ENCODE data around the gene FAM72B. TPM values are rescaled to one million over a fixed set of nuclear protein-coding genes. Genes with fewer than 3 reads are reported as not detected.
A peak's percentile ranks its signal among the peaks of the same experiment; 100 is the strongest.
"Not testable (repeated sequence)": the region's sequence is repeated elsewhere in the genome, so short reads cannot be mapped to it uniquely, and the experiment has no call there.

FAM72B gene
- 3.0 TPM for total RNA-seq
- 0.43 TPM for polyA plus RNA-seq

DNA sequence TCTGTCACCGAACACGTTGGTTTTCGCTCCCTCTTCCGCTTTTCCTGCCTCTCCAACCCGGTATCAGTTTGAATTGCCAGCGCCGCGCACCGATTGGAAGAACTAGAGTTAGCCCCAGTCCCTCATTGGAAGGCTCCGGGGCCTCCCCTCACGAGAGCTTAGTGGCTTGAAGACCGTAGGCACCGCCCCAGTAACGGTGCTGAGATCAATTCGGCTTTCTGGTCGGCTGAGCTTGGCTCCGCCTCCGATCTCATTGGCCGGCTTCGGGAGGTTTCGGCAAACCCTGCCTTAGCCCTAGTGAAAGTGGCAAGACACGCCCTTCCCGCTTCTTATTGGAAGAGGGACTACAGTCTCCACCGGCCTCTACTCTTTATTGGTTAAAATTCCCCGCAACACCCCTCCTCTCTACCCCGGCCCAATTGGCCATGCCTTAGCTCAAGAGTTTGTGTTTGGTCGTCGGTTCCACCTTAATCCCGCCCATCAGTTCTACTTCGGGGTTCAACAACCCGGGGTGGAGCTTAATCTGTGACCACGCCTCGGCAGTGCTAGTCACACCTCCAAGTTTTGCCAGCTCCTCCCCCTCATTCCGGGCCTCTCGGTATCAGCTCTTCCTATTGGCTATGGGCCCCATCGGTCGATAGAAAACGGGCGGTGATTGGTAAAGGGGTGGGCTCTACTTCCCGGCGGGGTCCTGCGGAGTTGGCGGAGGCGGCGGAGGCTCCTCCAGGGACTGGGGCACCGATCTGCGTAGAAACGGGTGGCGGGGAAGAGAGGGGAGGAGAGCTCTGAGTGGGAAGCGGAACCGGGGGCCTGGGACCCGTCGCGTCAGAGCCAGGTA lies at the start of gene FAM72B, which contains the start of gene SRGAP2C:
TSS of gene FAM72B (minus strand) at position 51 of the 838 bp plus-strand sequence. CDS start 851 bp downstream, outside the sequence.
TSS of gene SRGAP2C (plus strand) at position 686 of the 838 bp plus-strand sequence. CDS start 2,472 bp downstream, outside the sequence.
- peak; percentile 95 for DNase-seq (ENCODE audit: extremely low spot score)
- H3K4me3 ChIP-seq (ENCODE audit: low read depth, low read length); H3K4me1 ChIP-seq (ENCODE audit: insufficient read depth); H3K36me3 ChIP-seq (ENCODE audit: insufficient read depth); H3K27ac ChIP-seq (ENCODE audit: low read depth): not testable (repeated sequence)
- under 1% methylated on average over 35 of the region's 54 CpGs for whole genome bisulfite sequencing

DNA sequence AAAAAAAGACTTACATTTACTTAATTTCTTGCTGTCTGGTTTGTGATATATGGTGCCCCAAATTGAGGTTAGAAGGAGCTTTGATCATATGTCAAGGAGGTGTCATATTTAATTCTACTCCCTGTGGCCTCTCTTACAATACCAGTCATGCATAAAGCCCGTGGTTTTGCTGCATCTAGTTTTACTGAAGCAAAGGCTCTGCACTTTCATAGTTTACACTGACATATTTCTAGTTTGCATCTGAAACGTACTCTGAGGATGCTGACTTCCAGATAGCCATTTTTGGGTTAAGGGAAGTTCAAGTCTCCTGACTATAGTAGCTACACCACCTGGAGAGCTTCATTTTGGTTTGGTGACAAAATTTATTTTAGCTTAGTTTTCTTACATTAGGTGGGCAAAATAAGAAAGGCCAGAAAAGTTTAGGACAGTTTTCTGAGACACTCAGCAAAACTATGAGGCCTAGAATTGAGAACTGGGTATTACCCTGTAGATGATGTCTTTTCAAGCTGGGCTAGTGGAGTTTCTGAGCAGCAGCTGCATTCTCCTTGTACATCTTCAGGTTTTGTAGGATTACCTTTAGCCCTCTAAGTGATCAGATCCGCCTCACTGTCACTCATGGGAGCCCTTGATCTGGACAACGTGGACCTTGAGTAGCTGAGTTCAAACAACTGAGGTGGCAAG lies 48.4 kb upstream of the FAM72B start:
- not testable (repeated sequence) for DNase-seq (ENCODE audit: extremely low spot score); H3K4me3 ChIP-seq (ENCODE audit: low read depth, low read length); H3K27ac ChIP-seq (ENCODE audit: low read depth); H3K4me1 ChIP-seq (ENCODE audit: insufficient read depth); H3K36me3 ChIP-seq (ENCODE audit: insufficient read depth)
- WGBS = 40% methylated on average over 1 of the region's 4 CpGs

DNA sequence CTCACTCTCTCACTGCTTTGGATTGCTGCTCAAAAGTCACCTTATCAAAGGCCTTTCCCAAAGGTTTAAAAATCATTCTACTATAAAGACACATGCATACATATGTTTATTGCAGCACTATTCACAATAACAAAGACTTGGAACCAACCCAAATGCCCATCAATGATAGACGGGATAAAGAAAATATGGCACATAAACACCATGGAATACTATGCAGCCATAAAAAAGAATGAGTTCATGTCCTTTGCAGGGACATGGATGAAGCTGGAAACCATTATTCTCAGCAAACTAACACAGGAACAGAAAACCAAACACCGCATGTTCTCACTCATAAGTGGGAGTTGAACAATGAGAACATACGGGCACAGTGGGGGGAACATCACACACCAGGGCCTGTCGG lies 46.5 kb upstream of the FAM72B start:
- 40% methylated on average over 1 of the region's 4 CpGs for WGBS
- not testable (repeated sequence) for H3K27ac ChIP-seq (ENCODE audit: low read depth); H3K4me1 ChIP-seq (ENCODE audit: insufficient read depth); H3K36me3 ChIP-seq (ENCODE audit: insufficient read depth); H3K4me3 ChIP-seq (ENCODE audit: low read depth, low read length); DNase-seq (ENCODE audit: extremely low spot score)

DNA sequence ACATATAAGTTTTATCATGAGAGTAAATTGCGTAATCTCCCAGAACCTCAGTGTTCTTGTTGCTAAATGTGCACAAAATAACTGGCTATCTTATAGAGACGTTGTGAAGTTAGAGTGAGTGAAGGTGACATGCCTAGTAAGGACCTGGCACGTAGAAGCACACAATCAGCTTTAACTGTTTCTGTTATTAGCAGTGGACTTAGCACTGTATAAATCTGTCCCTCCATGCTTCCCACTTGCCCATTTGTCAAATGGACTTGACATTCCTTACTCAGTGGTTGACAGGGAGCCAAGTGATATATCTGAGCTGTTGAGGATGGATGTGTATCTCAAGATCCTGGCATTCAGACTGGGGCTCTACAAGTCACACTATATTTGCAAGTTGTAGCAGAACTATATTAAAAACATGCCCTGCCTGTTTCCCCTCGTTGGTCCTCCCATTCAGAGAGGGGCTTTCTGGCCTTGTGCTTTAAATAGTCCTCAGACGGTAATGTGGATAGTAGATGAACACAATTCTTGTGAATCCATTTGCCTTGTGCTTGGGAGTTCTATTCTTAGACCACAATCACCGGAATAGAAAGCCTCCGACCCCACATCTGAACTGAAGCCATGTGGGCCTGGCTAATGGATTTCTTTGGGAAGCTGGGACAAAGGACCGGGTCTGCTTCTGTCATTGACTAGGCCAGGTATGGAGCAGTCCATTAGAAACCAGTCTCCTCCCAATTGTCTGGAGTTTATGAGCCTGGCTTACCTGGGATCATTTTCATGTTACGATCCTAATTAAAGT lies 43.6 kb upstream of the FAM72B start:
- not testable (repeated sequence) for DNase-seq (ENCODE audit: extremely low spot score); H3K4me3 ChIP-seq (ENCODE audit: low read depth, low read length); H3K4me1 ChIP-seq (ENCODE audit: insufficient read depth); H3K36me3 ChIP-seq (ENCODE audit: insufficient read depth); H3K27ac ChIP-seq (ENCODE audit: low read depth)
- WGBS = 35% methylated on average over 4 of the region's 9 CpGs

DNA sequence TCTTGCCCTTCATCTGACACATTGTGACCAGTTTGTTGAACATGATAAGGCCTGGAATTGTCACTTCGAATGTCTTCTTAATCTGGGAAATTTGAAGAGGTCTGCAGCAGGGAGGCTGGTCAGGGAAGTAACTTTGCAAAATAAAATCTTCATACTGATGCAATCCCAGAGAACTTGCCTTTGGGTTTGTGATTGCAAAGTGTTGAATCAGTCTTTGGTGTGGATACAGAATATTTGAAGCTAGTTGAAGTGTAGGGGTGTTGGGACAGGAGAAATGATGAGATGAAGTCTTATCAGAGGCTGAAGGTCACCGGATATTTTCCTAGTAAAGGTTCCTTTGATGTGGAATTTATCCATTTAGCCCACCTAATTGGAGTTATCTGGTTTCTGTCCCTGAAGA lies 42.8 kb upstream of the FAM72B start:
- 78% methylated on average over 1 of the region's 2 CpGs for WGBS
- not testable (repeated sequence) for H3K36me3 ChIP-seq (ENCODE audit: insufficient read depth); H3K4me3 ChIP-seq (ENCODE audit: low read depth, low read length); H3K4me1 ChIP-seq (ENCODE audit: insufficient read depth); H3K27ac ChIP-seq (ENCODE audit: low read depth); DNase-seq (ENCODE audit: extremely low spot score)

DNA sequence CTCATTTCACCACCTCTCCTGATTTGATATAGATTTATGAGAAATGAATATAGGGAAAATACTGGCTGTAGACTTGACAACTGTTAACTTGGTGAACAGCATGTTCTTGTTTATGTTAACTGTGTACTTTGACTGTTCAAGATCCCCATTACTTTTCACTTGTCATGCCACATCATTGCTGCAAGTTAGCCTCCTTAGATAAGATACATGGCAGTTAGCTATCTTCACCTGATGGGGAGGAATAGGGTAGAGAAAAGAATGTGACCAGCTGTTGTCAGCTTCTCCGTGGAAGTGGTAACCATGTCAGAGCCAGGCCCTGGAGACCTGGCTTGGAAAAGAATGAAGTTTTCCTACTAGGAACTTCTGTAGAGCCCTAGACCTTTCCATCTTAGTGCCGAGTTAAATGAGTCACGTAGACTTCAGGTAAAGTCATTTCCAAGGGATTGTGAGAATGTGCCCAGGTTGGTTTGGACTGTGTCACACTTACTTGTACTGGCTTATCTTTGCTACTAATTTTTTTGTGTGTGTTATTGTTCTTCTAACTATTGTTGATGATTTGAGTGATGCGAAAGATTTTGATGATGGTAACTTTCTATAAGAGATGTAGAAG lies 42.3 kb upstream of the FAM72B start:
- 92% methylated on average over 2 of the region's 4 CpGs for WGBS
- not testable (repeated sequence) for DNase-seq (ENCODE audit: extremely low spot score); H3K36me3 ChIP-seq (ENCODE audit: insufficient read depth)

DNA sequence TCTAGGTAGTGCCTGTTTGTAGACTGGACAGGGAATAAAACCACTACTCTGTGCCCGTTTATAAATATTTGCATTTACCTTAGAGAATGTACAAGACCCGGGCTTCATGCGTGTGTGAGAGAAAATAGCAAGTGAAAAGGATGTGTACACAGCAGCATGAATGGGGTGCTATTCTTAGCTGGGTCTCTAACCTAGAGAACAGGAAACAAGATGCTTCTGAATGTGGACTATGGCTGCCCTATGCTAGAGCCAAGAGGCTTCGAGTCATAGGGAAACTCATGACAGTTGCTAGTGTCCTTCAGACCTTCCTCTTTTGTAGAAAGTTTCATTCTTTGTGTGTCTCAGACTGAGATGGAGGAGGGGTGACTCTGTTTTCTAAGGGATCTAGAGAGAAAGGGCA lies 40.6 kb upstream of the FAM72B start:
- H3K4me3 ChIP-seq (ENCODE audit: low read depth, low read length); DNase-seq (ENCODE audit: extremely low spot score): not testable (repeated sequence)
- WGBS = 57% methylated on average over 3 of the region's 4 CpGs

More for the DNA sequence above, 42.3 kb upstream of the FAM72B start:
- not testable (repeated sequence) for H3K4me1 ChIP-seq (ENCODE audit: insufficient read depth); H3K4me3 ChIP-seq (ENCODE audit: low read depth, low read length); H3K27ac ChIP-seq (ENCODE audit: low read depth)

DNA sequence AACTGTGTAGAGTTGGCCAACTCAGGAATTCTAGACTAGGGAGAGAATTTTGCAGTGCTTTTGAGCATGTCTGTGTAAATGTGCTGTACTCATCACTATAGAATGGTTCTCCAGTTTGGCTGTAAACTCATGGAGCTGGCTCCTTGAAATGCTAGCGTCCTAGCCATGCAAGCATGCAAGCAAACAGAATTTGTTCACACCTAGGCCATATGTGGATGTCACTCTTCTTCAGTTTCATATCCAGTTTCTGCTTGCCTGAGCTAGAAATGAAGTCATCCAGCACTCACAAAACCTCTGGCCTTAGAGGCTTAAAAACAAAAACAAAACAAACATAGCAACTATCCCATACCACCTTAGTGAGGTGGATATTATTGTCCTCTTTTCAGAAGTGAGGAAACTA lies 37.6 kb upstream of the FAM72B start:
- H3K36me3 ChIP-seq (ENCODE audit: insufficient read depth); DNase-seq (ENCODE audit: extremely low spot score); H3K4me1 ChIP-seq (ENCODE audit: insufficient read depth); H3K4me3 ChIP-seq (ENCODE audit: low read depth, low read length); H3K27ac ChIP-seq (ENCODE audit: low read depth): not testable (repeated sequence)
- 93% methylated on average over 1 of the region's 1 CpG for WGBS

More for the DNA sequence above, 40.6 kb upstream of the FAM72B start:
- not testable (repeated sequence) for H3K4me1 ChIP-seq (ENCODE audit: insufficient read depth); H3K27ac ChIP-seq (ENCODE audit: low read depth); H3K36me3 ChIP-seq (ENCODE audit: insufficient read depth)

DNA sequence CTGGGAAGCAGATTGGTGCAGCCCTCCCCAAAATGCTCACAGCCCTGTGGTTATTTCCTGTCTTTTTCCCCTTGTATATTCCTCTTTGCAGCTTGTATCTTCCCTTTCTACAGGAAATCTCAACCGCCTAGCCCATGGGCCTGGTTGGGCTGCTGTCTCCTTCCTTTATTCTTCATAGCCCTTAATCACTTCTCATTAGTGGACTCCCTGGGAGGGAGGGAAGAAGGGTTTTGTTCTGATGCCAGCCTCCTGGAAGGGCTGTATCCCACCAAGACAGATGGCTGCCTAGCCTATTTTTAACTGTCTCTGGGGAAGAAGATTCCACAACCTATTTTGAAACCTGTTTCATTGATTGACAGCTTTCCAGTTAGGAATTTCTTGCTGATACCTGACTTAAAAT lies 32.5 kb upstream of the FAM72B start:
- H3K36me3 ChIP-seq (ENCODE audit: insufficient read depth); H3K4me3 ChIP-seq (ENCODE audit: low read depth, low read length); DNase-seq (ENCODE audit: extremely low spot score); H3K27ac ChIP-seq (ENCODE audit: low read depth); H3K4me1 ChIP-seq (ENCODE audit: insufficient read depth): not testable (repeated sequence)
- WGBS = 40% methylated on average over 1 of the region's 1 CpG

DNA sequence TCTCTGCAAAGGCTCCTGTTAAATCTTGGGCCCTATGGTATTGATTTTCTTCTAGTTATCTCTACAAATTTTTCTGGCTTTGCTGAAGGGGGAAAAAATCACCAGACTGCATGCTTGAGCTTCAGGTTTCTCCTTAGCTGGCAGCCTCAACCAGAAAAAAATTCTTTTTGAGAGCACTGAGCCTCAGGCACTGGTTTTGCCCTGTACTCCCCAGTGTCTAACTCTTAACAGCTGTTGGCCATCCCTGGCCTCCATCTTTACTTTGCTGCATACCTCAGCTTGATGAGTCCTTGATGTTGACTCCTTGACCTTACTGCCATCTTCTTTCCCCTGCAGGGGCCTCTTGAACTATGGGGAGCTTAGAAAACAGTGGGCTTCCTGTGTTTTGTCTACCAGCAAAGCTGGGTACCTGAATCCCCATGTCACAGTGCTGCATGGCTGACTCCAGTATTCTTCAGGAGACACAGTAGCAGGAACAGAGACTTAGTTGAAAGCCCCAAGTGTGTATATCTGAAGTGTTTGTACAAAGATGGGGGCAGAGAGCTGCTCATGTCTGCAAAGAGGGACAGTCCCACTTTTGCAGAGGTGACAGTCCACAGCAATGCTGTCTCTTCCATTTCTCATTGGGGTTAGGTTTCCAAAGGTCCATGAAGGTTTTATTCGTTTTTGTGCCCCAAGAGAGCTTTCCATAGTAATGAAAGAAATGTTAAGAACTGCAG lies 31.7 kb upstream of the FAM72B start:
- H3K4me3 ChIP-seq (ENCODE audit: low read depth, low read length); H3K27ac ChIP-seq (ENCODE audit: low read depth); H3K4me1 ChIP-seq (ENCODE audit: insufficient read depth); H3K36me3 ChIP-seq (ENCODE audit: insufficient read depth); DNase-seq (ENCODE audit: extremely low spot score): not testable (repeated sequence)
- WGBS = 52% methylated on average over 1 of the region's 1 CpG

DNA sequence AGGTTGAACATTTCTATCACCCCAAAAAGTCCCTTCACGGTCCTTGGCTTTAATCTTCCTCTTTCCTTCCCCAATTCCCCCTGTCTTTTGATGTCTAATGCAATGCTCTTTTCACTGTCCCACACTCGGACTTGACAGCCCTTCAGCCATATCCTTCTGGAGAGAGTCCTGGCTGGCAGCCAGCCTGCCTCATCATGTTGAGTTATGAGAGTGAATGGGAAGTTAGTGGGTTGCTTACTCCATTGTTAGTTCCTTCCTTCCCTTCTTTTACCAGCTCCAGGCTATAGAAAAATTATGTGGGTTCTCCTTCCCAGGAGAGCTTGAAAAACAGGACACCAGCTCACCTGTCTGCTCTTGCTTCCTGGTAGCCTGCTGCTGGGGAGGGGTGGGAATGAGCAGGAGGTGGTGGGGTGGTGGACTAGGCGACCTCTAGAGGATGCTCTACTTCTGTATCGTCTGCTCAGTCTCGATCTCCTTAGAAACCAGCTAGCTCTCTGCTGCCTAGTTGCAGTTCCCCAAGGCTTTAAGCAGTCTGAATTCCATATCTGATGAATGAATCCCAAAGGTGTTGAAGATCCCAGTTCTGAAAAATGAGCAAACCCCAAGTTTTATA lies 30.5 kb upstream of the FAM72B start:
- not testable (repeated sequence) for DNase-seq (ENCODE audit: extremely low spot score); H3K27ac ChIP-seq (ENCODE audit: low read depth); H3K4me3 ChIP-seq (ENCODE audit: low read depth, low read length); H3K4me1 ChIP-seq (ENCODE audit: insufficient read depth); H3K36me3 ChIP-seq (ENCODE audit: insufficient read depth)
- 90% methylated on average over 2 of the region's 5 CpGs for WGBS

DNA sequence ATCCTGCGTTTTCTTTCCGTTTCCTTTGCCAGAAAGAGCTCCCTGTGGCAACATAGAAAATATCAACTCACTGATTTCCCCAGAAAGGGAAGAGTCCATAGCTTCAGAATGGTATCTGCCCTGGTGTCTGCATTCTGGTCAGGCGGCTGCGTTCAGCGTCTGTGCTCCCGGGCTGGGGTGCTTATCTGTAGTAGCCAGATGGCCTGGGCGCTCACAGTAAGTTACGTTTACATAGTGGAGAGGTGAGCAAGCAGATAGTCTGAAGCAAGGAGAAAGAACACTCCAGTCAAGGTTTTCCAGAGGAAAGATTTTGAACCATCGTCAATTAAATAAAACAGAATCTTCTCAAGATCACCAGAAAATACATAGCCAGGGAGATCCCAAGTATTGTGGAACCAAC lies 29.4 kb upstream of the FAM72B start:
- H3K36me3 ChIP-seq (ENCODE audit: insufficient read depth); H3K27ac ChIP-seq (ENCODE audit: low read depth); H3K4me3 ChIP-seq (ENCODE audit: low read depth, low read length); DNase-seq (ENCODE audit: extremely low spot score); H3K4me1 ChIP-seq (ENCODE audit: insufficient read depth): not testable (repeated sequence)
- WGBS = 62% methylated on average over 7 of the region's 9 CpGs
